Measurements from ENCODE around the gene TSPAN18.

Gene TSPAN18

GRCh38 chr11:44701276-44701675 lies 25.5 kb upstream of the TSPAN18 start:
- H3K27ac Mint-ChIP-seq, result no peak overlapping the region

GRCh38 chr11:44702889-44703288 lies 23.9 kb upstream of the TSPAN18 start:
- H3K27me3 Mint-ChIP-seq (ENCODE audit: low read depth), result peaks cover 16% of the 10 kb centered on the region

More at GRCh38 chr11:44701276-44701675, 25.5 kb upstream of the TSPAN18 start:
- H3K4me1 Mint-ChIP-seq (ENCODE audit: low read depth), result peaks cover 6% of the 10 kb centered on the region
- H3K27me3 Mint-ChIP-seq (ENCODE audit: low read depth), result peaks cover 16% of the 10 kb centered on the region
- DNase-seq (ENCODE audit: low spot score), result no peak
- H3K4me3 Mint-ChIP-seq, result no peak overlapping the region
- H3K9me3 Mint-ChIP-seq, result no peaks in the 10 kb centered on the region
- H3K36me3 Mint-ChIP-seq (ENCODE audit: low read depth), result no peaks in the 10 kb centered on the region

GRCh38 chr11:44707094-44707493 lies 19.7 kb upstream of the TSPAN18 start:
- Mint-ChIP-seq H3K4me3 (no peak overlapping the region), H3K27me3 (ENCODE audit: low read depth) (peaks cover 24% of the 10 kb centered on the region), H3K9me3 (no peaks in the 10 kb centered on the region), H3K4me1 (ENCODE audit: low read depth) (peaks cover 10% of the 10 kb centered on the region), H3K36me3 (ENCODE audit: low read depth) (no peaks in the 10 kb centered on the region), H3K27ac (no peak overlapping the region)
- no peak for DNase-seq (ENCODE audit: low spot score)

More at GRCh38 chr11:44702889-44703288, 23.9 kb upstream of the TSPAN18 start:
- Mint-ChIP-seq H3K4me3 (no peak overlapping the region), H3K9me3 (no peaks in the 10 kb centered on the region), H3K27ac (no peak overlapping the region), H3K36me3 (ENCODE audit: low read depth) (no peaks in the 10 kb centered on the region), H3K4me1 (ENCODE audit: low read depth) (peaks cover 6% of the 10 kb centered on the region)
- DNase-seq (ENCODE audit: low spot score), result no peak

DNA sequence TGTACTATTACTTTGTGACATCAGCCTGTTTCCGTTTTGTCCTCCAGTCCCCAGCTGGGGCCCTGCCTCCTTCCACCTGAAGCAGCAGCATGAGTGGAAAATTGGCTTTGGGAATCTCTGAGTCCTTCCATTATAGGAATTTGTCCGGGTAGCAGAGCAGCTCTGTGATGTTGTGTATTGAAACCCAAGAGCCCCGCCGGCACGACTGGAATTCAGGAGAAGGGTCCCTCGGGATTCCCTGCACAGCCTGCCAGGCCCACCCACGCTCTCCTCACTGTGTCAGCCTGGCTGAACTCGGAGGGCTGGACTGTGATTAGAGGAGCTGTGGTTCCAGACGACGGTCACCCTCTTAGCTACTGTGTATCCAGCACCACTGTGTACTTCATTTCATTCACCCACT lies 18.8 kb upstream of the TSPAN18 start:
- no peaks in the 10 kb centered on the region for H3K9me3 Mint-ChIP-seq
- peaks cover 24% of the 10 kb centered on the region for H3K27me3 Mint-ChIP-seq (ENCODE audit: low read depth)
- H3K27ac Mint-ChIP-seq, result no peak overlapping the region
- no peaks in the 10 kb centered on the region for H3K36me3 Mint-ChIP-seq (ENCODE audit: low read depth)
- peaks cover 10% of the 10 kb centered on the region for H3K4me1 Mint-ChIP-seq (ENCODE audit: low read depth)
- no peak for DNase-seq (ENCODE audit: low spot score)
- H3K4me3 Mint-ChIP-seq, result no peak overlapping the region

GRCh38 chr11:44708523-44709280 lies 18.1 kb upstream of the TSPAN18 start:
- H3K9me3 Mint-ChIP-seq, result no peaks in the 10 kb centered on the region
- no peak for DNase-seq (ENCODE audit: low spot score)
- H3K27me3 Mint-ChIP-seq (ENCODE audit: low read depth), result peaks cover 24% of the 10 kb centered on the region
- no peaks in the 10 kb centered on the region for H3K36me3 Mint-ChIP-seq (ENCODE audit: low read depth)
- no peak overlapping the region for H3K4me3 Mint-ChIP-seq
- H3K4me1 Mint-ChIP-seq (ENCODE audit: low read depth), result peaks cover 10% of the 10 kb centered on the region
- H3K27ac Mint-ChIP-seq, result no peak overlapping the region

GRCh38 chr11:44709281-44709562 lies 17.5 kb upstream of the TSPAN18 start:
- no peaks in the 10 kb centered on the region for H3K9me3 Mint-ChIP-seq
- H3K27me3 Mint-ChIP-seq (ENCODE audit: low read depth), result peaks cover 26% of the 10 kb centered on the region
- DNase-seq (ENCODE audit: low spot score), result no peak
- no peak overlapping the region for H3K27ac Mint-ChIP-seq
- H3K4me3 Mint-ChIP-seq, result no peak overlapping the region
- peaks cover 10% of the 10 kb centered on the region for H3K4me1 Mint-ChIP-seq (ENCODE audit: low read depth)
- H3K36me3 Mint-ChIP-seq (ENCODE audit: low read depth), result no peaks in the 10 kb centered on the region

DNA sequence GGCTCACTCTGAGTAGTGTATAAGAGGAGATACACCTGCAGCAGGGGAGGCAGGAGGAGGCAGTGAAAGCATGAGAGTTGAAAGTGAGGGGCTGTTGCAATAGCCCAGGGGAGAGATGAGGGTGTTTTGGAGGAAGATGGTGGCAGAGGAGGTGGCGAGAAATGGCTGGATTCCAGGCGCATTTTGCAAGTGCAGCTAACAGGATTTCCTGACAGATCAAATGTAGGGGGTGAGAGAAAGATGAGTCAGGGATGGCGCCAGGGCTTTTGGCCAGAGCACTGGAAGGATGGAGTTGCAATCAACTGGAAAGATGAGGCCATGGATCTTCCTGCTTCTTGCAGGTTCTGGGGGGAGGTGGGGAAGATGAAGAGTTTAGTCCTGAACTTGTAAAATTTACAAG lies 16.8 kb upstream of the TSPAN18 start:
- no peak overlapping the region for H3K4me3 Mint-ChIP-seq
- no peak for DNase-seq (ENCODE audit: low spot score)

GRCh38 chr11:44711113-44711786 lies 15.5 kb upstream of the TSPAN18 start:
- Mint-ChIP-seq H3K36me3 (ENCODE audit: low read depth) (no peaks in the 10 kb centered on the region), H3K27me3 (ENCODE audit: low read depth) (peaks cover 33% of the 10 kb centered on the region), H3K9me3 (no peaks in the 10 kb centered on the region), H3K27ac (no peak overlapping the region), H3K4me3 (no peak overlapping the region), H3K4me1 (ENCODE audit: low read depth) (peaks cover 10% of the 10 kb centered on the region)
- DNase-seq (ENCODE audit: low spot score), result no peak

More for the DNA sequence above, 16.8 kb upstream of the TSPAN18 start:
- Mint-ChIP-seq H3K4me1 (ENCODE audit: low read depth) (peaks cover 10% of the 10 kb centered on the region), H3K9me3 (no peaks in the 10 kb centered on the region), H3K27me3 (ENCODE audit: low read depth) (peaks cover 31% of the 10 kb centered on the region), H3K27ac (no peak overlapping the region), H3K36me3 (ENCODE audit: low read depth) (no peaks in the 10 kb centered on the region)

DNA sequence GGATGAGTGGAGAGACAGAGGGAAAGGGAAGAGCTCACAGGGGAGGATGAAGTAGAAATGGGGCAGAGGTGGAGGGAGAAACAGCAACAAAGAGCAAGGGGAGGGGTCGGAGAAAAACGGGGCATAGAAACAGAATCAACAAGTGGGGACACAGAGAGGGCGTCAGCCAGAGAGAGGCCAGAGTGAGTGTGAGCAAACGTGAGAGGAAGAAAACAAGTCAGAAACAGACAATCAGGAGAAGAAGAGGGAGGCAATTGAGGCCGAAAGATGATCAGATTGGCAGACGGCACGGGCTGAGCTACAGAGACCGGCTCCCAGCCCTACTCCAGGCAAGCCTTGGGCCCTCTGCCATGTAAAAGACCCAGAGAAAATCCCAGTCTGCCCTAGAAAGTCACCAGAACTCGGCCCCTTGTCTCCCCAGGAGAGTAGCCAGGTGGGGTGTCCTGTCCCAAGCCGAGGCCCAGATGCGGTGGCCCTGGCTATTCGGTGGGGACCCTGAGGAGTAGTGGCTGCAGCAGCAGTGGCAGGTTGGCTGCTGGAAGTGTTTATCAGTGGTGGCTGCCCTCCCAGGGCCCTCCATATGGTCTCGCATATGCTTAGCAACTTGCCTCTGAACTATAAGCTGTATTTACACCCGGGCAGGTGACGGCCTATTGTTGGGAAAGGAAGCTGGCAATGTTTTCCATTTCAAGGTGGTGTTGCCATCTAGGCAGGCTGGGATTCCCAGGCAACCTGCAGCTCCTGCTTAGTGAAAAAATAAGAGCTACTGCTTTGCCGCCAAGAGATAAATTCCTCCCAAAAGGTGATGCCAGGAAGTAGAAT lies 14.8 kb upstream of the TSPAN18 start:
- H3K36me3 Mint-ChIP-seq (ENCODE audit: low read depth), result no peaks in the 10 kb centered on the region
- no peak for DNase-seq (ENCODE audit: low spot score)
- H3K27ac Mint-ChIP-seq, result peak overlapping the region; percentile 38
- H3K4me3 Mint-ChIP-seq, result no peak overlapping the region
- peaks cover 10% of the 10 kb centered on the region for H3K4me1 Mint-ChIP-seq (ENCODE audit: low read depth)
- no peaks in the 10 kb centered on the region for H3K9me3 Mint-ChIP-seq
- peaks cover 35% of the 10 kb centered on the region for H3K27me3 Mint-ChIP-seq (ENCODE audit: low read depth)

- DNase-seq (ENCODE audit: low spot score), result no peak
- no peaks in the 10 kb centered on the region for H3K9me3 Mint-ChIP-seq
- H3K27ac Mint-ChIP-seq, result no peak overlapping the region
- H3K27me3 Mint-ChIP-seq (ENCODE audit: low read depth), result peaks cover 37% of the 10 kb centered on the region
- no peak overlapping the region for H3K4me3 Mint-ChIP-seq
- H3K4me1 Mint-ChIP-seq (ENCODE audit: low read depth), result peaks cover 10% of the 10 kb centered on the region
- no peaks in the 10 kb centered on the region for H3K36me3 Mint-ChIP-seq (ENCODE audit: low read depth)
These were observed 13.7 kb upstream of the TSPAN18 start for GRCh38 chr11:44713022-44713421.

DNA sequence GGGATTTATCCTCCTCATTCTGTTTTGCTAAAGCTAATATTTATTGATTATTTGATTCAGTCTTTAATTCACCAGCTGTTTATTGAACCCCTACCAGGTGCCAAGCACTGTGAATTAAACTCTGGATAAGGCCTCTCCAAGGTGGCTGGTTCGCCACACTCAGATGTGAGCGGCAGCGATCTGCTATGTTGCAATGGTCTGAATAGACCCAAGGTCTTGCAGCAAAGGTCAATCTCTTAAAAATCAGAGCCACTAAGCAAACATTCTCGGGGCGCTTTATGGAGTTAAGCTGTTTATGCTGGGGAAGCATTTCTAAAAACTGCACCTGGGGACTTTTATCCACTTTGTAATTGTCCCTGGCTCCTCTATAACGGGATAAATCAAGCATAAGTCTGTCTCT lies 10.5 kb upstream of the TSPAN18 start:
- peaks cover 30% of the 10 kb centered on the region for H3K27me3 Mint-ChIP-seq (ENCODE audit: low read depth)
- H3K4me1 Mint-ChIP-seq (ENCODE audit: low read depth), result peaks cover 2% of the 10 kb centered on the region
- no peaks in the 10 kb centered on the region for H3K36me3 Mint-ChIP-seq (ENCODE audit: low read depth)
- no peaks in the 10 kb centered on the region for H3K9me3 Mint-ChIP-seq
- DNase-seq (ENCODE audit: low spot score), result no peak
- no peak overlapping the region for H3K4me3 Mint-ChIP-seq
- H3K27ac Mint-ChIP-seq, result no peak overlapping the region

- Mint-ChIP-seq H3K27me3 (ENCODE audit: low read depth) (peaks cover 26% of the 10 kb centered on the region), H3K27ac (no peak overlapping the region), H3K4me1 (ENCODE audit: low read depth) (no peaks in the 10 kb centered on the region), H3K9me3 (no peaks in the 10 kb centered on the region), H3K36me3 (ENCODE audit: low read depth) (no peaks in the 10 kb centered on the region), H3K4me3 (no peak overlapping the region)
- DNase-seq (ENCODE audit: low spot score), result no peak
These were observed 8.7 kb upstream of the TSPAN18 start for GRCh38 chr11:44718057-44718456.

DNA sequence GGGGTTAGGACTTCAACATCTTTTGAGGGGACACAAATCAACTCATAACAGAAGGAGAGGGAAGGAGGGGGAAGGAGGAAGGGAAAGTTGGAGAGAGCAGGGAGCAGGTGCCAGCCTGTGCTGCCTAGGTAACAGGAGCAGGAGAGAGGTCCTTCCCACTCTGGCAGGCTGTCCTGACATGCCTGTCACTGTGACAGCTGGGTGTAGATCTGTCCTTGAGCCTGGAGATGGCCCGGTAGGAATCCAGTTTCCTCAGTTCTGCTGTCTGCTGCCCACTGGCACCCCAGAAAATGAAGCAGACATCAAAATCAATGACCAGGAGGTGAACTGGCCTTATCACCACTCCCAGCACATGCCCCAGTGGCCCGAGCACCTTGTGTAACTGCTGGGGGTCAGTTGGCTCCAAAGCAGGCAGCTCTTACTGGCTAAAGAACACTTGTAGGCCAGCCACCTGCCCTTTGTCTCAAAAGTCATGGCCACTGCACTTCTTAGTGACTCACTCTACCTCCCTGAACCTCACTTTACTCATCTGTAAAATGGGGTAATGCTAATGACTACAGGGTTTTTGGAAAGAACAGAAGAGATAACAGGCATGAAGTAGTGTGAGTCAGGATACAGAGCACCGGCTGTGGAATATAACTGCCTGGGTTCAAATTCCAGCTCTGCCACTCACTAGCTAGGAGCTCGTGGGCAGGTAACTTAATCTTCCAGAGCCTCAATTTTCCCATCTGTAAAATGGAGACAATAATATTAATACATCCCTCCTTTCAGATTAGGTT lies 8.0 kb upstream of the TSPAN18 start:
- no peaks in the 10 kb centered on the region for H3K4me1 Mint-ChIP-seq (ENCODE audit: low read depth)
- no peaks in the 10 kb centered on the region for H3K36me3 Mint-ChIP-seq (ENCODE audit: low read depth)
- H3K27me3 Mint-ChIP-seq (ENCODE audit: low read depth), result peaks cover 29% of the 10 kb centered on the region
- H3K9me3 Mint-ChIP-seq, result no peaks in the 10 kb centered on the region
- H3K27ac Mint-ChIP-seq, result no peak overlapping the region
- no peak for DNase-seq (ENCODE audit: low spot score)
- no peak overlapping the region for H3K4me3 Mint-ChIP-seq

Data from T-helper 2 cell treated with Interferon-gamma antibody and Interleukin-4, amounts not matched to agents 5 μg/mL and 100 μg/mL, for 36 hours (primary cell).